GM12872 (cell line): Measurements from ENCODE around the gene SLC2A3.

Experiments
- CTCF ChIP-seq: IDR thresholded peaks from 3 replicates; pipeline ENCODE4 v1.5.1; 2011; ENCODE audit warnings: low read depth, mild to moderate bottlenecking, low read length, moderate library complexity; ENCODE audit not compliant: insufficient read depth

SLC2A3 gene

GRCh38 chr12:7927470-7927869 is 8.5 kb downstream of the SLC2A3 start:
- no peak for TF ChIP-seq CTCF

- TF ChIP-seq CTCF = no peak
These were observed 12.4 kb downstream of the SLC2A3 start for GRCh38 chr12:7923241-7924236.

GRCh38 chr12:7917392-7918267 is 18.4 kb downstream of the SLC2A3 start:
- no peak for TF ChIP-seq CTCF

GRCh38 chr12:7916936-7917335 is 19.1 kb downstream of the SLC2A3 start:
- no peak for TF ChIP-seq CTCF

- no peak for TF ChIP-seq CTCF
These were observed 20.2 kb downstream of the SLC2A3 start for GRCh38 chr12:7915661-7916403.

GRCh38 chr12:7907009-7907408 is 29.0 kb downstream of the SLC2A3 start:
- peak; percentile 25; the same call in 2 of the 3 replicates for TF ChIP-seq CTCF

- TF ChIP-seq CTCF = no peak
These were observed 30.9 kb downstream of the SLC2A3 start for GRCh38 chr12:7905071-7905470.
